ENCODE measurements around the gene PKD1L1. TPM values are rescaled to one million over a fixed set of nuclear protein-coding genes. Genes with fewer than 3 reads are reported as not detected.

The PKD1L1 gene
- total RNA-seq, 1 donor: under 0.01 TPM

DNA sequence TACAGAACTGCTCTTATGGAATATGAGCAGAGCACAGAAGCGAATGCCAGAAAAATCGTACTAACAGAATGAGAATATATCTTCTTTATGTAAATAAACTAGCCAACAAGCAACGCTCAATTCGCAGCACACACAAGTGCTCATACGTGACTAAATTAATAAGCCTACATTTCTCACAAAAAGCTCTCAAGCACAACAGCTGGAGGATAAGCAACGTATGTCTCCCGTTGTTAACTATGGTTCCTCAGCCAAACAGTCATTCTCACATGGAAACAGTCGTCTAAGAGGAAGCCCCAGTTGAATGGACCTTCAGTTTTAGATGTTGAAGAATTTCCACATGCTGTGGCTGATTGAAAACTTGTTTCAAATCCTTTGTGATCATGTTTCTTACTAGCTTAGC, 110.4 kb downstream of the PKD1L1 start:
- no peak for DNase-seq (ENCODE audit: low read depth)
- TF ChIP-seq, protein P1, sequence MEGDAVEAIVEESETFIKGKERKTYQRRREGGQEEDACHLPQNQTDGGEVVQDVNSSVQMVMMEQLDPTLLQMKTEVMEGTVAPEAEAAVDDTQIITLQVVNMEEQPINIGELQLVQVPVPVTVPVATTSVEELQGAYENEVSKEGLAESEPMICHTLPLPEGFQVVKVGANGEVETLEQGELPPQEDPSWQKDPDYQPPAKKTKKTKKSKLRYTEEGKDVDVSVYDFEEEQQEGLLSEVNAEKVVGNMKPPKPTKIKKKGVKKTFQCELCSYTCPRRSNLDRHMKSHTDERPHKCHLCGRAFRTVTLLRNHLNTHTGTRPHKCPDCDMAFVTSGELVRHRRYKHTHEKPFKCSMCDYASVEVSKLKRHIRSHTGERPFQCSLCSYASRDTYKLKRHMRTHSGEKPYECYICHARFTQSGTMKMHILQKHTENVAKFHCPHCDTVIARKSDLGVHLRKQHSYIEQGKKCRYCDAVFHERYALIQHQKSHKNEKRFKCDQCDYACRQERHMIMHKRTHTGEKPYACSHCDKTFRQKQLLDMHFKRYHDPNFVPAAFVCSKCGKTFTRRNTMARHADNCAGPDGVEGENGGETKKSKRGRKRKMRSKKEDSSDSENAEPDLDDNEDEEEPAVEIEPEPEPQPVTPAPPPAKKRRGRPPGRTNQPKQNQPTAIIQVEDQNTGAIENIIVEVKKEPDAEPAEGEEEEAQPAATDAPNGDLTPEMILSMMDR (IDR thresholded peaks at IDR 0.05; ENCODE audit: insufficient read depth, low read length): no peak
- no peak overlapping the region for H3K4me3 ChIP-seq (ENCODE audit: low read depth, low read length)

DNA sequence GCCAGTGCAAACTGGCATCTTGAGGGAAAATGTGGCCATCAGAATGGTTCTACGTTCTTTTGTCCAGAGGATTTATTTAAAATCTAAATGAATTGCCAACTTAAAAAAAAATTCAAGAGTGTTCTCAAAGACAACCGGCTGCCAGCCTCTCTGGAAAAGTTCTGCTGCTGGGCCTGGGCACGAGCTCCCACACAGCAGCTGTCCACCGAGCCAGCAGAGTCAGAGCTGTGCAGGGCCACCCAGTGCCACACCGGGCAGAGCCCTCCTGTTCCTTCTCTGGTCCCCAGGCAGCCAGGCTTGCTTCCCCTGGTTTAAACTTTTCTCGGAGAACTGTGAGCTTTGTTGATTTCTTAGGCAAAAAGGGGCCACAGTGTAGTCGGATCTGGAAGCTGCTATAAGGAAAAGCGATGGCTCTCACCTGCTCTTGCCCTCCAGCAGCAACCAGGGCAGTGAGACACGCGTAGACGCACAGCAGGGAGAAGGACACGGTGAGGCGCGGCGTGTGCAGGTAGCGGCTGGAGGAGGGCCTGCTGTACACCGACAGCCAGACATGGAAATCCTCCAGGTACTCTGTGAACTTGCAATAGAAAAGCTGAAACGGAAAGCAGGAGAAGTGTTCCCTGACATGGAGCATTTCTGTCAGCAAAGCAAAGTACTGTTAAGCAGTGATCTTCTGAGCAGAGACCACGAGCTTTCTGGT, 111.6 kb downstream of the PKD1L1 start:
- no peak overlapping the region for H3K4me3 ChIP-seq (ENCODE audit: low read depth, low read length)
- TF ChIP-seq, protein P1 (IDR thresholded peaks at IDR 0.05; ENCODE audit: insufficient read depth, low read length): no peak
- no peak for DNase-seq (ENCODE audit: low read depth)

DNA sequence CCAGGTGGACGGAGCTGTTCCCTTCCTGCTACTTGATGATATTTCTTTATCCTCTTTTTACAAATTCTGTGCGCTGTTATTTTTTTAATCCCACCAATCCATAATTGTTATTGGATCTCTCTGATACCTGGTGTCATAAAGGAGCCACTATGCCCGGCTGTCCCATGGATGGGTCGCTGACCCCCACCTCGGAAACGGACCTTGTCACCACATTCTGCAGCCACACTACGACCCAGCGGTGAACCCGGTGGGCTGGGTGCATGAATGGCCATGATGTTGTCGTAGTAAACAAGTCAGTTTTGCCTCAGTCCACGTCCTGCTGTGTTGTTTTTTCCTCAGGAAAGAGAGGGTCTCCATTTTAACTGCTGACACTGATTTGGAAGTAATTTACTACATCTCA, 112.2 kb downstream of the PKD1L1 start:
- DNase-seq (ENCODE audit: low read depth): no peak
- TF ChIP-seq, protein P1 (IDR thresholded peaks at IDR 0.05; ENCODE audit: insufficient read depth, low read length): no peak
- H3K4me3 ChIP-seq (ENCODE audit: low read depth, low read length): no peak overlapping the region

DNA sequence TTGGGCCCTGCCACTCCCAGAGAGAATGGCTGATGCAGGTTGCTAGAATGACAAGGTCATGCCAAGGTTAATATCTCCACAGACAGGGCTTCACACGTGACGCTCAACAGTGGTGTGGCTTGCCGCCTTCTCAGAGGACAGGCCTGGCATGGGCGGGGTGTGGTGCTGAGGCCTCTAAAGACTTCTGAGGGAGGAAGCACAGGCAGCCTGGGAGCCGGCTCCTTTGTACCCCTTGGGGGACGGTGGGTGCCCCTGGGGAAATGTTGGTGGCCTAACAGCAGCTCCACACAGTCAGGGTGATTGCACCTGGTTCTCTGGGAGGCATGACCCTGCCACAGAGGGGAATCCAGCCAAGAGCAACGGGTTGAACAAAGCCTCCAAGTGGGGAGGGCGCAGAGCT, 115.1 kb downstream of the PKD1L1 start:
- H3K4me3 ChIP-seq (ENCODE audit: low read depth, low read length): no peak overlapping the region
- TF ChIP-seq, protein P1 (IDR thresholded peaks at IDR 0.05; ENCODE audit: insufficient read depth, low read length): no peak

DNA sequence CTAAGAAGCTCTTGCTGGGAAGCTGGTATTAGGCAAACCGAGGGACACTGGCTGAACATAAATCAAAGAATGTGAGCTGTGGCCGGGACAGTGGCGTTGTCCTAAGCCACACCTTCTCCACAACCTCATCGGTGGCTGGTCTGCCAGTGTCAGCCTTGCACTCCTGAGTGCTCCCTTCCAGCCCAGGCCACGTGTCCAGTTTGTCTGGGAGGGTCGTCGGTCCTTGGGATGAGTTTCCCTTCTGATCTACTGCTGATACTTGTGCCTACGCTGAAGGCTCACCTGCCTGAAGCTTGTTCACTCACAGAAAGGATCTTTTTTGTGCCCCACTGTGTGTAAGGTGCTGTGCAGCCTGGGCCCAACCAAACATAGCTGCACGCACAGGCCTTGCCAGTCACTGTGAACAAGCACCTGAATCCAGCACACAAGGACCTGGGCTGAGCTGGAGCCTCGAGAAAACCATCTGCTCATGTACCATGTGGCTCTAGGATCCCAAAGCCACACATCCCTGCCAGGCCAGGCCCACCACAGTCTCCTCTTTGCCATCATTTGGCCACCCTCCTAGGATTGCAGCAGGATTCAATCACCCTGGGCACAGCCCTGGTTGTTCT, 116.1 kb downstream of the PKD1L1 start:
- no peak overlapping the region for H3K4me3 ChIP-seq (ENCODE audit: low read depth, low read length)
- DNase-seq (ENCODE audit: low read depth): no peak
- TF ChIP-seq, protein P1 (IDR thresholded peaks at IDR 0.05; ENCODE audit: insufficient read depth, low read length): no peak

More for the DNA sequence above, 115.1 kb downstream of the PKD1L1 start:
- no peak for DNase-seq (ENCODE audit: low read depth)

DNA sequence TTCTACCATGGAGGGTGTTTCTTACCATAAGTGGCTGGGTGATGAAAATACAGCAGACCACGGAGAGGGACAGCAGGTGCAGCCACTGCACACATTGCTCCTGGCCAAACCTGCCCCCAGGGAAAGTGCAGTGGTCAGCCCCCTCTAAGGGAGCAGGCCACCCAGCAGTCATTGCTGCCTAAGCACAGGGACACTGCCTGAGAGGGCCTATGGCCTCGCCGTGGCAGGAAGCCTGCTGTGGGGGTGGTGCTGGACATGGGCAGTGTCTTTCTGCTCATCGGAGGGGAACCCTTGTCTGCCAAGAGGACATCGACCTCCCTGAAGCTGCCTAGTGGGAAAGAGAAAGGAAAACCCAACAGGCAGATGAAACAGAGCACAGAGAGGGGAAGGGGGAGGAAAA, 118.3 kb downstream of the PKD1L1 start:
- TF ChIP-seq, protein P1 (IDR thresholded peaks at IDR 0.05; ENCODE audit: insufficient read depth, low read length): no peak
- H3K4me3 ChIP-seq (ENCODE audit: low read depth, low read length): no peak overlapping the region
- no peak for DNase-seq (ENCODE audit: low read depth)

Data from fibroblast of the aortic adventitia (primary cell).